Measurements from ENCODE around the gene TSC2. TPM values are rescaled to one million over a fixed set of nuclear protein-coding genes. Genes with fewer than 3 reads are reported as not detected.

The TSC2 gene
- total and polyA plus RNA-seq, 2 of the 13 experiments (the other 11 are each of a cell fraction or from before 2014, with no cell fraction given): 19.6 to 40.4 TPM

- TF ChIP-seq ZNF841 (CRISPR knock-in tag; IDR thresholded peaks at IDR 0.05; ENCODE audit: borderline replicate concordance): no peak
- peak; percentile 85 for TF ChIP-seq TARDBP (CRISPR knock-in tag; IDR thresholded peaks at IDR 0.05)
- no peak for TF ChIP-seq MAFG (CRISPR knock-in tag; IDR thresholded peaks at IDR 0.05)
- TF ChIP-seq ZNF772 (CRISPR knock-in tag; IDR thresholded peaks at IDR 0.05): no peak
- TF ChIP-seq SIX1 (CRISPR knock-in tag; IDR thresholded peaks at IDR 0.05; ENCODE audit: borderline replicate concordance): no peak
- TF ChIP-seq ZNF10 (CRISPR knock-in tag; IDR thresholded peaks at IDR 0.05; ENCODE audit: borderline replicate concordance, low read depth): no peak
- peak; percentile 44; the same call in 1 of the 2 replicates for TF ChIP-seq ZNF446 (CRISPR knock-in tag; IDR thresholded peaks at IDR 0.05)
- TF ChIP-seq ZNF317 (CRISPR knock-in tag; IDR thresholded peaks at IDR 0.05): peak; percentile 16; the same call in 1 of the 2 replicates
- TF ChIP-seq ZBTB8A (CRISPR knock-in tag; IDR thresholded peaks at IDR 0.05; ENCODE audit: borderline replicate concordance, low read depth): 0 out of 2 replicates have a peak, but pooled peaks have one; percentile 5
- TF ChIP-seq, protein P1, sequence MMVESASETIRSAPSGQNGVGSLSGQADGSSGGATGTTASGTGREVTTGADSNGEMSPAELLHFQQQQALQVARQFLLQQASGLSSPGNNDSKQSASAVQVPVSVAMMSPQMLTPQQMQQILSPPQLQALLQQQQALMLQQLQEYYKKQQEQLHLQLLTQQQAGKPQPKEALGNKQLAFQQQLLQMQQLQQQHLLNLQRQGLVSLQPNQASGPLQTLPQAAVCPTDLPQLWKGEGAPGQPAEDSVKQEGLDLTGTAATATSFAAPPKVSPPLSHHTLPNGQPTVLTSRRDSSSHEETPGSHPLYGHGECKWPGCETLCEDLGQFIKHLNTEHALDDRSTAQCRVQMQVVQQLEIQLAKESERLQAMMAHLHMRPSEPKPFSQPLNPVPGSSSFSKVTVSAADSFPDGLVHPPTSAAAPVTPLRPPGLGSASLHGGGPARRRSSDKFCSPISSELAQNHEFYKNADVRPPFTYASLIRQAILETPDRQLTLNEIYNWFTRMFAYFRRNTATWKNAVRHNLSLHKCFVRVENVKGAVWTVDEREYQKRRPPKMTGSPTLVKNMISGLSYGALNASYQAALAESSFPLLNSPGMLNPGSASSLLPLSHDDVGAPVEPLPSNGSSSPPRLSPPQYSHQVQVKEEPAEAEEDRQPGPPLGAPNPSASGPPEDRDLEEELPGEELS (CRISPR knock-in tag; IDR thresholded peaks at IDR 0.05): peak; percentile 48; the same call in 1 of the 2 replicates
- TF ChIP-seq, protein P2, sequence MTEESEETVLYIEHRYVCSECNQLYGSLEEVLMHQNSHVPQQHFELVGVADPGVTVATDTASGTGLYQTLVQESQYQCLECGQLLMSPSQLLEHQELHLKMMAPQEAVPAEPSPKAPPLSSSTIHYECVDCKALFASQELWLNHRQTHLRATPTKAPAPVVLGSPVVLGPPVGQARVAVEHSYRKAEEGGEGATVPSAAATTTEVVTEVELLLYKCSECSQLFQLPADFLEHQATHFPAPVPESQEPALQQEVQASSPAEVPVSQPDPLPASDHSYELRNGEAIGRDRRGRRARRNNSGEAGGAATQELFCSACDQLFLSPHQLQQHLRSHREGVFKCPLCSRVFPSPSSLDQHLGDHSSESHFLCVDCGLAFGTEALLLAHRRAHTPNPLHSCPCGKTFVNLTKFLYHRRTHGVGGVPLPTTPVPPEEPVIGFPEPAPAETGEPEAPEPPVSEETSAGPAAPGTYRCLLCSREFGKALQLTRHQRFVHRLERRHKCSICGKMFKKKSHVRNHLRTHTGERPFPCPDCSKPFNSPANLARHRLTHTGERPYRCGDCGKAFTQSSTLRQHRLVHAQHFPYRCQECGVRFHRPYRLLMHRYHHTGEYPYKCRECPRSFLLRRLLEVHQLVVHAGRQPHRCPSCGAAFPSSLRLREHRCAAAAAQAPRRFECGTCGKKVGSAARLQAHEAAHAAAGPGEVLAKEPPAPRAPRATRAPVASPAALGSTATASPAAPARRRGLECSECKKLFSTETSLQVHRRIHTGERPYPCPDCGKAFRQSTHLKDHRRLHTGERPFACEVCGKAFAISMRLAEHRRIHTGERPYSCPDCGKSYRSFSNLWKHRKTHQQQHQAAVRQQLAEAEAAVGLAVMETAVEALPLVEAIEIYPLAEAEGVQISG (CRISPR knock-in tag; IDR thresholded peaks at IDR 0.05): peak; percentile 97
- TF ChIP-seq CREM (IDR thresholded peaks at IDR 0.05): peak; percentile 93
- no peak for TF ChIP-seq CREM (CRISPR knock-in tag; IDR thresholded peaks at IDR 0.05)
- TF ChIP-seq TIGD3 (CRISPR knock-in tag; IDR thresholded peaks at IDR 0.05; ENCODE audit: borderline replicate concordance): no peak
- TF ChIP-seq, protein P3, sequence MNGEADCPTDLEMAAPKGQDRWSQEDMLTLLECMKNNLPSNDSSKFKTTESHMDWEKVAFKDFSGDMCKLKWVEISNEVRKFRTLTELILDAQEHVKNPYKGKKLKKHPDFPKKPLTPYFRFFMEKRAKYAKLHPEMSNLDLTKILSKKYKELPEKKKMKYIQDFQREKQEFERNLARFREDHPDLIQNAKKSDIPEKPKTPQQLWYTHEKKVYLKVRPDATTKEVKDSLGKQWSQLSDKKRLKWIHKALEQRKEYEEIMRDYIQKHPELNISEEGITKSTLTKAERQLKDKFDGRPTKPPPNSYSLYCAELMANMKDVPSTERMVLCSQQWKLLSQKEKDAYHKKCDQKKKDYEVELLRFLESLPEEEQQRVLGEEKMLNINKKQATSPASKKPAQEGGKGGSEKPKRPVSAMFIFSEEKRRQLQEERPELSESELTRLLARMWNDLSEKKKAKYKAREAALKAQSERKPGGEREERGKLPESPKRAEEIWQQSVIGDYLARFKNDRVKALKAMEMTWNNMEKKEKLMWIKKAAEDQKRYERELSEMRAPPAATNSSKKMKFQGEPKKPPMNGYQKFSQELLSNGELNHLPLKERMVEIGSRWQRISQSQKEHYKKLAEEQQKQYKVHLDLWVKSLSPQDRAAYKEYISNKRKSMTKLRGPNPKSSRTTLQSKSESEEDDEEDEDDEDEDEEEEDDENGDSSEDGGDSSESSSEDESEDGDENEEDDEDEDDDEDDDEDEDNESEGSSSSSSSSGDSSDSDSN (CRISPR knock-in tag; IDR thresholded peaks at IDR 0.05): peak; percentile 90
- TF ChIP-seq NONO (IDR thresholded peaks at IDR 0.05): no peak
- TF ChIP-seq NONO (CRISPR knock-in tag; conservative IDR thresholded peaks at IDR 0.05): peak; percentile 68
Observed at GRCh38 chr16:2047330-2048115, at the start of gene TSC2, which contains the start of gene NTHL1 (continued).
